Fibroblast of lung (primary cell): ENCODE results near the gene GTF3C6. TPM values are rescaled to one million over a fixed set of nuclear protein-coding genes. Genes with fewer than 3 reads are reported as not detected.

Experiments
- DNase-seq, 2 donors: peaks; one replicate each; pipeline versions ENCODE4 v3.0.0 to v3.0.0-alpha.2; 2010; ENCODE audit warnings: low read depth in 2 of 2
- H2AFZ ChIP-seq: 2 replicates; pipeline ENCODE4 v1.5.1; 2012; ENCODE audit warnings: low read length, control low read depth, inconsistent platforms
- H3K27ac ChIP-seq: 2 replicates; pipeline ENCODE4 v1.5.1; 2011; ENCODE audit warnings: low read length, control low read depth; ENCODE audit not compliant: insufficient read depth
- H3K27me3 ChIP-seq: 2 replicates; pipeline ENCODE4 v1.5.1; 2011; ENCODE audit warnings: mild to moderate bottlenecking, low read length; ENCODE audit not compliant: control insufficient read depth, insufficient read depth
- H3K36me3 ChIP-seq: 2 replicates; pipeline ENCODE4 v1.5.1; 2011; ENCODE audit warnings: low read length; ENCODE audit not compliant: control insufficient read depth, insufficient read depth
- H3K4me1 ChIP-seq: 2 replicates; pipeline ENCODE4 v1.5.1; 2011; ENCODE audit warnings: low read length; ENCODE audit not compliant: control insufficient read depth, insufficient read depth; ENCODE audit errors: extremely low read depth
- H3K4me2 ChIP-seq: 2 replicates; pipeline ENCODE4 v1.5.1; 2011; ENCODE audit warnings: low read length, control low read depth; ENCODE audit not compliant: insufficient read depth; ENCODE audit errors: extremely low read depth
- H3K4me3 ChIP-seq, 4 experiments: fragments of 200-600 bp in 1 of 4; sonication (generic) in 1 of 4; replicated peaks in 1 of 4; 2 replicates each; pipeline ENCODE4 v1.5.1; 2011 to 2016; ENCODE audit warnings: low read length in 4 of 4, low read depth in 3 of 4, mild to moderate bottlenecking in 3 of 4, control low read depth in 2 of 4, inconsistent platforms in 1 of 4, mixed read lengths in 1 of 4; ENCODE audit not compliant: insufficient read depth in 1 of 4; ENCODE audit errors: control extremely low read depth in 1 of 4
- H3K79me2 ChIP-seq: 2 replicates; pipeline ENCODE4 v1.5.1; 2012; ENCODE audit warnings: mild to moderate bottlenecking, low read length, inconsistent platforms; ENCODE audit not compliant: control insufficient read depth, insufficient read depth
- H3K9ac ChIP-seq: 2 replicates; pipeline ENCODE4 v1.5.1; 2011; ENCODE audit warnings: mild to moderate bottlenecking, low read length, control low read depth; ENCODE audit not compliant: insufficient read depth
- H3K9me3 ChIP-seq: 2 replicates; pipeline ENCODE4 v1.5.1; 2012; ENCODE audit warnings: low read depth, low read length; ENCODE audit not compliant: control insufficient read depth, insufficient read depth
- H4K20me1 ChIP-seq: 2 replicates; pipeline ENCODE4 v1.5.1; 2011; ENCODE audit warnings: low read length; ENCODE audit not compliant: control insufficient read depth, insufficient read depth; ENCODE audit errors: extremely low read depth
- EZH2 ChIP-seq: IDR thresholded peaks from 2 replicates; pipeline ENCODE4 v1.5.1; 2012; ENCODE audit warnings: low read length, control low read depth, mild to moderate bottlenecking; ENCODE audit errors: missing control alignments
- polyA plus RNA-seq, 2 donors: library from polyadenylated mRNA; depleted of rRNA in 1 of 2; stranded (reverse) in 1 of 2; unstranded in 1 of 2; fragments of >200 nt; gene quantifications; 2 replicates each; pipeline ENCODE4 v1.2.1, GENCODE V29; 2011 to 2012; ENCODE audit warnings: missing spikeins in 1 of 2
- total RNA-seq: library from RNA; depleted of rRNA; stranded (reverse); fragments of >200 nt; gene quantifications from 2 replicates; pipeline ENCODE4 v1.2.1, GENCODE V29; 2014
- TF ChIP-seq, protein P1 (sequence below), 2 donors: IDR thresholded peaks in 1 of 2; conservative IDR thresholded peaks in 1 of 2; 1 replicate in 1 of 2; 2 replicates in 1 of 2; pipeline ENCODE4 v1.5.1; 2011 to 2012; ENCODE audit warnings: low read length in 2 of 2, control low read depth in 1 of 2, inconsistent platforms in 1 of 2, low read depth in 1 of 2, mild to moderate bottlenecking in 1 of 2

Gene GTF3C6
- total and polyA plus RNA-seq, 2 donors (not counting 1 experiment from before 2014, with no cell fraction given) = 44.3 to 74.4 TPM

GRCh38 chr6:110934381-110934898, 24.1 kb upstream of the GTF3C6 start:
- H3K4me3 ChIP-seq = no peak overlapping the region
- no peaks in the 10 kb centered on the region for H3K79me2 ChIP-seq
- no peaks in the 10 kb centered on the region for H3K4me1 ChIP-seq
- H3K27ac ChIP-seq = no peak overlapping the region
- no peaks in the 10 kb centered on the region for H4K20me1 ChIP-seq
- H2AFZ ChIP-seq = no peak overlapping the region
- no peaks in the 10 kb centered on the region for H3K9me3 ChIP-seq
- H3K9ac ChIP-seq = no peak overlapping the region
- no peak for TF ChIP-seq EZH2
- TF ChIP-seq, protein P1, sequence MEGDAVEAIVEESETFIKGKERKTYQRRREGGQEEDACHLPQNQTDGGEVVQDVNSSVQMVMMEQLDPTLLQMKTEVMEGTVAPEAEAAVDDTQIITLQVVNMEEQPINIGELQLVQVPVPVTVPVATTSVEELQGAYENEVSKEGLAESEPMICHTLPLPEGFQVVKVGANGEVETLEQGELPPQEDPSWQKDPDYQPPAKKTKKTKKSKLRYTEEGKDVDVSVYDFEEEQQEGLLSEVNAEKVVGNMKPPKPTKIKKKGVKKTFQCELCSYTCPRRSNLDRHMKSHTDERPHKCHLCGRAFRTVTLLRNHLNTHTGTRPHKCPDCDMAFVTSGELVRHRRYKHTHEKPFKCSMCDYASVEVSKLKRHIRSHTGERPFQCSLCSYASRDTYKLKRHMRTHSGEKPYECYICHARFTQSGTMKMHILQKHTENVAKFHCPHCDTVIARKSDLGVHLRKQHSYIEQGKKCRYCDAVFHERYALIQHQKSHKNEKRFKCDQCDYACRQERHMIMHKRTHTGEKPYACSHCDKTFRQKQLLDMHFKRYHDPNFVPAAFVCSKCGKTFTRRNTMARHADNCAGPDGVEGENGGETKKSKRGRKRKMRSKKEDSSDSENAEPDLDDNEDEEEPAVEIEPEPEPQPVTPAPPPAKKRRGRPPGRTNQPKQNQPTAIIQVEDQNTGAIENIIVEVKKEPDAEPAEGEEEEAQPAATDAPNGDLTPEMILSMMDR (conservative IDR thresholded peaks at IDR 0.05 in 1 of 2, IDR thresholded peaks at IDR 0.05 in 1 of 2; ENCODE audit: low read depth in 1 of 2, low read length in 2 of 2) = no peak
- no peaks in the 10 kb centered on the region for H3K27me3 ChIP-seq
- no peak for DNase-seq
- H3K4me2 ChIP-seq = no peak overlapping the region
- no peaks in the 10 kb centered on the region for H3K36me3 ChIP-seq

DNA sequence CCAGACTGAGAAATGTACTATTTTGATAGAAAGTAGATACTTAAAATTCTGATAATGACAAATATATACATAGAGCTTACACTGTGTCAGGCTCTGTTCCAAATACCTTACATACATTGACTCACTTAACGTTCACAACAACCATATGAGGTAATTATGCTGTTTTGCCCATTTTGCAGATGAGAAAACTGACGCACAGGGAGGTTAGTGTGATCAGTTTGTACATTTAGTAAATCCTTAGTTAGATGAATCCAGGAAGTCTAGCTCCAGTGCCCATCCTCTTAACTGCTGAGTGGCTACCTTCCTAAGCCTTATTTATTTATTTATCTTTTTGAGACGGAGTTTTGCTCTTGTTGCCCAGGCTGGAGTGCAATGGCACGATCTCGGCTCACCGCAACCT, 23.3 kb upstream of the GTF3C6 start:
- H4K20me1 ChIP-seq = no peaks in the 10 kb centered on the region
- no peaks in the 10 kb centered on the region for H3K27me3 ChIP-seq
- H3K4me1 ChIP-seq = no peaks in the 10 kb centered on the region
- H3K79me2 ChIP-seq = no peaks in the 10 kb centered on the region
- no peak overlapping the region for H3K4me3 ChIP-seq
- H2AFZ ChIP-seq = no peak overlapping the region
- H3K9me3 ChIP-seq = no peaks in the 10 kb centered on the region
- no peak overlapping the region for H3K9ac ChIP-seq
- DNase-seq = no peak
- TF ChIP-seq, protein P1 (conservative IDR thresholded peaks at IDR 0.05 in 1 of 2, IDR thresholded peaks at IDR 0.05 in 1 of 2; ENCODE audit: low read depth in 1 of 2, low read length in 2 of 2) = no peak
- TF ChIP-seq EZH2 = no peak
- no peaks in the 10 kb centered on the region for H3K36me3 ChIP-seq
- H3K27ac ChIP-seq = no peak overlapping the region
- H3K4me2 ChIP-seq = no peak overlapping the region

GRCh38 chr6:110938171-110938570, 20.3 kb upstream of the GTF3C6 start:
- Histone ChIP-seq H4K20me1 (no peaks in the 10 kb centered on the region), H3K4me2 (no peak overlapping the region), H3K4me1 (no peaks in the 10 kb centered on the region), H3K4me3 (no peak overlapping the region), H3K9ac (no peak overlapping the region), H3K27ac (no peak overlapping the region), H3K27me3 (no peaks in the 10 kb centered on the region), H3K9me3 (no peaks in the 10 kb centered on the region), H2AFZ (no peak overlapping the region), H3K79me2 (no peaks in the 10 kb centered on the region), H3K36me3 (no peaks in the 10 kb centered on the region)
- DNase-seq = peak in 1 of 2 donors; percentile 17
- TF ChIP-seq, protein P1 (conservative IDR thresholded peaks at IDR 0.05 in 1 of 2, IDR thresholded peaks at IDR 0.05 in 1 of 2; ENCODE audit: low read depth in 1 of 2, low read length in 2 of 2) = no peak
- no peak for TF ChIP-seq EZH2
